Vagina (tissue), 2 donors: ENCODE results near the gene GLCCI1. TPM values are rescaled to one million over a fixed set of nuclear protein-coding genes. Genes with fewer than 3 reads are reported as not detected.

Experiments
- DNase-seq, 2 donors: peaks; one replicate each; pipeline ENCODE4 v3.0.0-alpha.2; 2017; ENCODE audit errors: extremely low spot score in 2 of 2
- H3K27ac ChIP-seq: fragments of 200-600 bp; sonication (generic); one replicate; pipeline ENCODE4 v1.5.1; 2019
- H3K27me3 ChIP-seq: fragments of 200-600 bp; sonication (generic); one replicate; pipeline ENCODE4 v1.5.1; 2019
- H3K36me3 ChIP-seq, 2 donors: fragments of 200-600 bp; sonication (generic); one replicate each; pipeline ENCODE4 v1.5.1; 2017 to 2019
- H3K4me1 ChIP-seq: fragments of 200-600 bp; sonication (generic); one replicate; pipeline ENCODE4 v1.5.1; 2019
- H3K4me3 ChIP-seq, 2 donors: fragments of 200-600 bp; sonication (generic); 1 replicate in 1 of 2; 2 replicates in 1 of 2; pipeline ENCODE4 v1.5.1; 2016 to 2019
- H3K9me3 ChIP-seq: fragments of 200-600 bp; sonication (generic); one replicate; pipeline ENCODE4 v1.5.1; 2019
- POLR2A ChIP-seq, 2 donors: fragments of 450-650 bp; IDR thresholded peaks; one replicate each; pipeline ENCODE4 v1.6.1; 2017; ENCODE audit warnings: antibody characterized with exemption in 2 of 2, mild to moderate bottlenecking in 2 of 2, moderate library complexity in 2 of 2
- POLR2AphosphoS5 ChIP-seq, 2 donors: sonication (generic); formaldehyde crosslinking; IDR thresholded peaks; one replicate each; pipeline ENCODE4 v1.9.0; 2017; ENCODE audit warnings: antibody characterized with exemption in 2 of 2, mild to moderate bottlenecking in 2 of 2, low read depth in 1 of 2; ENCODE audit not compliant: insufficient read depth in 1 of 2
- intact Hi-C: fragments of 100-400 bp; cut with DNase I; formaldehyde crosslinking; loops from one replicate; pipeline ENCODE4 v1.15.1; 2023
- total RNA-seq: library from RNA; depleted of rRNA; stranded (reverse); fragments of >200 nt; gene quantifications from one replicate; pipeline ENCODE4 v1.2.3, GENCODE V29; 2016
- TF ChIP-seq, protein P1 (sequence below), 3 experiments: fragments of 450-650 bp in 2 of 3; fragments of 200-600 bp in 1 of 3; sonication (generic) in 1 of 3; IDR thresholded peaks; one replicate each; pipeline ENCODE4 v1.5.1; 2017 to 2019; ENCODE audit warnings: antibody characterized with exemption in 3 of 3, mild to moderate bottlenecking in 2 of 3, moderate library complexity in 2 of 3

The GLCCI1 gene
- total RNA-seq, 1 donor from 2014 or later = 9.1 TPM

DNA sequence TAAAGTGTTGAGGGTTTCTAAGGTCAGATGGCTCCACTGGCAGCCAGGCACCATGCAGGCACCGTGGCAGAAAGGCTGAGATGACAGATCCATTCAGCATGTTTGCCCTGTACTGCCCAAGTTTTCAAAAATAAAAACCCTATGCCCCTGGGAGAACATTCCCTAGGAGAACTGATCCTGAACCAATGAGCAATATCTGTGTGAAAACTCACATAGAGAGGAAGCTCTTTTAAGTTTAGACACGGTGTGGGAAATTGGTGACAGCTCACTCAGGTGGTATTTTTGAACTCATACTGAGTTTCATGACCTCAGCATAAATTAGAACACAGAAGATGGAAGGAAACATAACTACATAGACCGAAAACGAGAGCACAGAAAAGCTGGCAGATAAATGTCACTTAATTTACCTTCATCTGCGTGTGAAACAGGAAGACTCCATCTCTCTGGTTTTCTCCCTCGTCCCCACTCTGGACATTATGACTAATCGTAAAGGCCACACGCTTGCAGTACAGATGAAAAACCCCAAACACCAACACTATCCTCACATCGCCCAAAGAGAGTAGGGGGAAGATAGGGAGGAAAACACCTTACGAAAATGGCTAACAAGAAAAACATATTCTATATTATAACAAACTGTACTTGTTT is 165.6 kb downstream of the GLCCI1 start:
- H3K4me1 ChIP-seq = no peaks in the 10 kb centered on the region
- no peaks in the 10 kb centered on the region for H3K27me3 ChIP-seq
- intact Hi-C loops = no loop called here
- H3K27ac ChIP-seq = no peak overlapping the region
- H3K36me3 ChIP-seq = no peaks in the 10 kb centered on the region
- TF ChIP-seq POLR2A (IDR thresholded peaks at IDR 0.05) (no peak), POLR2AphosphoS5 (IDR thresholded peaks at IDR 0.05; ENCODE audit: insufficient read depth in 1 of 2, low read depth in 1 of 2) (no peak)
- TF ChIP-seq, protein P1, sequence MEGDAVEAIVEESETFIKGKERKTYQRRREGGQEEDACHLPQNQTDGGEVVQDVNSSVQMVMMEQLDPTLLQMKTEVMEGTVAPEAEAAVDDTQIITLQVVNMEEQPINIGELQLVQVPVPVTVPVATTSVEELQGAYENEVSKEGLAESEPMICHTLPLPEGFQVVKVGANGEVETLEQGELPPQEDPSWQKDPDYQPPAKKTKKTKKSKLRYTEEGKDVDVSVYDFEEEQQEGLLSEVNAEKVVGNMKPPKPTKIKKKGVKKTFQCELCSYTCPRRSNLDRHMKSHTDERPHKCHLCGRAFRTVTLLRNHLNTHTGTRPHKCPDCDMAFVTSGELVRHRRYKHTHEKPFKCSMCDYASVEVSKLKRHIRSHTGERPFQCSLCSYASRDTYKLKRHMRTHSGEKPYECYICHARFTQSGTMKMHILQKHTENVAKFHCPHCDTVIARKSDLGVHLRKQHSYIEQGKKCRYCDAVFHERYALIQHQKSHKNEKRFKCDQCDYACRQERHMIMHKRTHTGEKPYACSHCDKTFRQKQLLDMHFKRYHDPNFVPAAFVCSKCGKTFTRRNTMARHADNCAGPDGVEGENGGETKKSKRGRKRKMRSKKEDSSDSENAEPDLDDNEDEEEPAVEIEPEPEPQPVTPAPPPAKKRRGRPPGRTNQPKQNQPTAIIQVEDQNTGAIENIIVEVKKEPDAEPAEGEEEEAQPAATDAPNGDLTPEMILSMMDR (IDR thresholded peaks at IDR 0.05) = no peak
- no peak overlapping the region for H3K4me3 ChIP-seq
- DNase-seq = no peak
- no peaks in the 10 kb centered on the region for H3K9me3 ChIP-seq

DNA sequence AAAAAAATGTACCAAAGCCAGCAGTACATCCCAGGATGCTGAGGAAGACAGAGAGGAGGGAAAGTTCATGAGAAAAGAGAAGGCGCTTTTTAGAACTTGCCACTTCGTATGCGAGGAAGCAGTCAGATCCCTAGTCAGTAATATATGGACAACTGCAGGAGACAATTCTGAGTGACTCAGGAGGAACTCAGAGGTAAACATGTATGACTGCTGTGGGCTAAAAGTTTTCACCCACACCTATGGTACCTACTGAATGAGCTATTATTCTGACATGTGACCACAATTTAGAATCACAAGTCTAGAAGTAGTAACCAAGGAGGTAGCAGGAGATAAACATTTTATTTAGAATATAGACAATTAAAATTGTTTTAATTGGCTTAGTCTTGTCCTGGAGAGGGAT is 166.8 kb downstream of the GLCCI1 start:
- TF ChIP-seq POLR2A (IDR thresholded peaks at IDR 0.05) (no peak), POLR2AphosphoS5 (IDR thresholded peaks at IDR 0.05; ENCODE audit: insufficient read depth in 1 of 2, low read depth in 1 of 2) (no peak)
- TF ChIP-seq, protein P1 (IDR thresholded peaks at IDR 0.05) = no peak
- Histone ChIP-seq H3K36me3 (no peaks in the 10 kb centered on the region), H3K4me1 (no peaks in the 10 kb centered on the region), H3K27me3 (no peaks in the 10 kb centered on the region), H3K9me3 (no peaks in the 10 kb centered on the region), H3K4me3 (no peak overlapping the region), H3K27ac (no peak overlapping the region)
- intact Hi-C loops = no loop called here
- DNase-seq = no peak

DNA sequence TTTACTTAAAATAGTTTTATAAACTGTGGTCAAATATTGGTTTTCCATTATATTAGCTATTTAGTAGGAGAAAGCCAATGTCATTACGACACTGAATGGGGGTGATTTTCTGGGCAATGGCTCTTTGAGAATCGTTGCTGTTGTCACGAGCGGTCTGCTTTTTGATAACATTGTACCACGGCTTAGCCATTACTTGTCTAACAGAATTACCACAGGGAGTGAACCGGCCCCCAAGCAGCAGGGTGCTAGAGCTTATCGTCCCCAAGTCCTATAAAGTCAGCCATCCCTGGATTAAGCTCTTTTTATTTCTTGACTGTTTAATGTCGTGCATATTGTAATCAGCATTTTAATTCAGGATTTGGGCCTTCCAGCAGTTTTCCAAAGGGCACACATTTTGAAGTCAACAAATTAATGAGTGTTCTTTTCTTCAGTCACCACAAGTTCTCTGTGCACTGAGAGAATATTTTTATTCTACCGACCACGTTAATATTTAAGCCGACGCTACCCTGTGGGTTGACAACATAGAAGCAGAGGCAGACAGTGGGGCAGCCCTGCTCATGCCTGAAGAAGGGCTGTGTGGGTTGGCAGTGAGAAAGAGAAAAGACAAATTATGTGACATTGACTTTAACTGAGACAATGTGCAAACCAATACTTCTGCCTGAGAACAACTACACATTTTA is 167.6 kb downstream of the GLCCI1 start:
- H3K27ac ChIP-seq = no peak overlapping the region
- intact Hi-C loops = no loop called here
- TF ChIP-seq, protein P1 (IDR thresholded peaks at IDR 0.05) = no peak
- TF ChIP-seq POLR2A (IDR thresholded peaks at IDR 0.05) (no peak), POLR2AphosphoS5 (IDR thresholded peaks at IDR 0.05; ENCODE audit: insufficient read depth in 1 of 2, low read depth in 1 of 2) (no peak)

More for the DNA sequence above, 167.6 kb downstream of the GLCCI1 start:
- DNase-seq = no peak
- H3K4me3 ChIP-seq = no peak overlapping the region
- H3K36me3 ChIP-seq = no peaks in the 10 kb centered on the region
- no peaks in the 10 kb centered on the region for H3K4me1 ChIP-seq
- no peaks in the 10 kb centered on the region for H3K27me3 ChIP-seq
- no peaks in the 10 kb centered on the region for H3K9me3 ChIP-seq
